ENCODE measurements around the gene AFF2.
"Not testable (repeated sequence)": the region's sequence is repeated elsewhere in the genome, so short reads cannot be mapped to it uniquely, and the experiment has no call there.

AFF2 gene

DNA sequence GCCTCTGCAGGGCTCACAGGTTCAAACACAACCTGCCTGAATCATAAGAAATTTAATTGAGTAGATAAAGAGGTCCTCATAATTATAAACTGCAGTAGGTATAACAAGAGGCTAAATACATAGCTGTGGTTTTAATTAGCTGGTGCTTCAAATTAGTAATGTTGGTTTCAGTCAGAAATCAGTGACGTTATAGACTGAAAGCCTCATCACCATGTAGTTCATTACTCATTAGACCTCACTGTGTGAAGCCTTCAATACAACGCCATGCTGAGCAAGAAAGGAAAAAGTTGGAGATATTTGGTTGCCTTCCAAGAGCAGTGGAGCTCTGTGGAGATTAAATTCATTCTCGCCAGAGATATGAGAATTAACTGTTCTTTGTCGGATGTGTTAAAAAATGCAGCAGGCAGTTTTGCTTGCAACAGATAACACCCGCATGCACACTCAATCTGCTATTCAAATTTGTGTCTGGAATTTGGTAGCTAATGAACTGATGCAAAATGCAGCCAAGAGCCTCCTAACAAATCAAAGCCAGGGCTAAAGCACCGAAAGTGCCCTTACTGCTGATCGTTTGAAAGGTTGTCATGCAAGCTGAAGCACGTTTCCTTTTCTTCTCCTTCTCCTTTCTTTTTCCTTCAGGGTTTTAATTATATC, 148.9 kb downstream of the AFF2 start:
- no peak for DNase-seq

DNA sequence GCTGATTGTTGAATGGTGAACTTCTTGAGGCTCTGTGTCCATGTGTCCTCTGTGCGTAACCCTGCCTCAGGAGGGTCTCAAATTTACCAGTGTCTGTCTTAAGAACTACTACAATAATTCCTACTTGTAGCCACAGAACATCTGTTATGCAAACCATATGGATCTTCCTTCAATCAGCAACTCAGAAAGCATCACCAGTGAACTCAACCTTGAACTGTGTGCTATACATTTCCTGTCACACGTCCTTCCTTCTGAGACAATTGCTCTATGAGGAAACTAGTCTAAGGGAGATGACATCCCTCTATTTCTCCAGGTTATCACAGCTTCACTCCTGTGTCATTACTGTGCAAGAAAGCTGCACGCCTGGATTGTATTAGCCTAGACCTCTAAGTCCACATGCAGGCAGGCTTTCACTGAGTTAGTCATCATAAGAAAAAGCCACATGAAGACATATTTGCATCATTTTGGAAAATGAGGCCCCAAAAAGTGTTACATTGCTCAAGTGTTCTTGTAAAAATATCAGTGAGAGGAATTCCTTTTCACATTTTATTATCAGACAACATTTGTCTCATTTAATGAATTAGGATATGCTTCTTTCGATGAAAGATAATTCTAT, 157.8 kb downstream of the AFF2 start:
- DNase-seq: no peak

DNA sequence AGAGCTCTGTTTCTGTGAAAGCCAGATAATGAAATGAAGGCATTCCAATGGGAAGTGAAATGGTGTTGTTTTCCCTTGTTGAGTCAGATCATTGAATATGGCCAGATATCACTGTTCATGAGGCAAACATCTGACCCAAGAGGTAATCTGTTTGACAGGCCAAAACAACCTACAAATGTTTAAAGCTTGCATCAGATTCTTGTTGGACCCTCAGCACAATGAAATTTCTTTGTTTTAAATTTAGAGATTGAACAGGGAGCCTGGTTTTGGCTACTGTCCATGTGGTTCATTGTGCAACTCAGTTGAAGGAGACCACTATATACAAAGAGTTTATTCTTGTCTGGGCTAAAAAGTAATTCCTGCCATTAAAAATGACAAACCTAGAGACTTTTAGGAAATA, 159.1 kb downstream of the AFF2 start:
- DNase-seq: no peak

DNA sequence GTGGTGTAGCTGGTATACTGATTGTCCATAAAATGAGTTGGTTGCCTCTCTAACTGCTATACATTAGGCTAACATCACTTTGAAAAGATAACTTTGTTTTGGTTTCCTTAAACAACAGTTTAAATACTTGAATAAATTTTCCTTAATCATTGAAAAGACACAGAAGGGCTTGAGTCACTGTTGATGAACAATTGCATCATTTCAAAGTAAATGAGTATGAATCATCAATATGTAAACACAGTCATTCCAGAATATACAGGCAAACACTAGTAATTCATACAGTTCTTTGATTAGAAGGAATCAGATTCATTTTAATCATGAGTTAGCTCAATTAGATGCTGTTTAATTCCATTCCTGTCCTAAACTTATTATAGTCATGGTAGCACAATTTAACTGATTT, 160.6 kb downstream of the AFF2 start:
- no peak for DNase-seq

DNA sequence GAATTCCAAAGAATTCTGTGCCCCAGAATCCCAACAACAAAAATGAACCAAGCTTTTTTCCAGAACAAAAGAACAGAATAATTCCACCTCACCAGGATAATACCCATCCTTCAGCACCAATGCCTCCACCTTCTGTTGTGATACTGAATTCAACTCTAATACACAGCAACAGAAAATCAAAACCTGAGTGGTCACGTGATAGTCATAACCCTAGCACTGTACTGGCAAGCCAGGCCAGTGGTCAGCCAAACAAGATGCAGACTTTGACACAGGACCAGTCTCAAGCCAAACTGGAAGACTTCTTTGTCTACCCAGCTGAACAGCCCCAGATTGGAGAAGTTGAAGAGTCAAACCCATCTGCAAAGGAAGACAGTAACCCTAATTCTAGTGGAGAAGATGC, 161.6 kb downstream of the AFF2 start:
- no peak for DNase-seq

DNA sequence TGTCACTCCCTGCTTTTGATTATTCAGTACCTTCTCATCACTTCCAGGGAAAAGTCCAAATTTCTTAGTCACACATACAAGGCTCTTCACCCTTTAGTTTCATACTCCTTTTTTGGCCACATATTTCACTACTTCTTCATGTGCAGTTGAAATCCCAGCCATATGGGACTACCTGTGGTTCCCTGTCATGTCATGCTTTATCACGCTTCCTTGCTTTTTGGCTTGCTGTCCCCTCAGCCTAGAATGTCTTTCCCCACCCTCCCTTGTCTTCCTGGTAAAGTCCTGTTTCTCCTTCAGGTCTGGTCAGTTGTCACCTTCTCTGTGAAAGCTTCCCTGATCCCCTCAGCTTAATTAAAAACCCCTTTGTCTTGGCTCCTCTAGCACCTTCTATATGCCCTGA, 163.8 kb downstream of the AFF2 start:
- no peak for DNase-seq

DNA sequence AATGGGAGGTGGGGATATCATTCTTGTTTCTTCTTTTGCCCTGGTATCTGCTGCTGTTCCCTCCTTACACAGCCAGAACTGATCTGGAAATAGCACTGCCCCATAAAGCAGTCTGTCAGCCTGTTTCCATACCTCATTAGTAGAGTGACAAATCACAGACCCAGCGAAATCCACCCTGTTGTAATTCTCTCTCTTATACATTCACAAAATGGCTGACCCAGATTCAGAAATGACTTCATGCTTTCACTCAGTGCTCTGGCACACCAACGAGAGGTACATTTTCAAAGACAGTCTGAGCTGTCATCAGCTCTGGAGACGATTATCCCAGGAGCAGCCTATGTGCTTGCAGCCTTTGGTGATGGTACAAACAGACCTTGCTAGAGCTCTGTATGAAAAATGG, 164.6 kb downstream of the AFF2 start:
- no peak for DNase-seq

DNA sequence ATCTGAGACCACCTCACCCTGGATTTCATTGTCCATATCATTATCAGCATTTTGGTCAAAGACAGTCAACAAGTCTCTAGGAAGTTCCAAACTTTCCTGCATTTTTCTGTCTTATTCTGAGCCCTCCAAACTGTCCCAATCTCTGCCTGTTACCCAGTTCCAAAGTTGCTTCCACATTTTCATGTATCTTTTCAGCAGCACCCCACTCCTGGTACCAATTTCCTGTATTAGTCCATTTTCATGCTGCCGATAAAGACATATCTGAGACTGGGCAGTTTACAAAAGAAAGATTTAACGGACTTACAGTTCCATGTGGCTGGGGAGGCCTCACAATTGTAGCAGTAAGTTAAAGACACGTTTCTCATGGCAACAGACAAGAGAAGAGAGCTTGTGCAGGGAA, 168.8 kb downstream of the AFF2 start:
- not testable (repeated sequence) for DNase-seq

DNA sequence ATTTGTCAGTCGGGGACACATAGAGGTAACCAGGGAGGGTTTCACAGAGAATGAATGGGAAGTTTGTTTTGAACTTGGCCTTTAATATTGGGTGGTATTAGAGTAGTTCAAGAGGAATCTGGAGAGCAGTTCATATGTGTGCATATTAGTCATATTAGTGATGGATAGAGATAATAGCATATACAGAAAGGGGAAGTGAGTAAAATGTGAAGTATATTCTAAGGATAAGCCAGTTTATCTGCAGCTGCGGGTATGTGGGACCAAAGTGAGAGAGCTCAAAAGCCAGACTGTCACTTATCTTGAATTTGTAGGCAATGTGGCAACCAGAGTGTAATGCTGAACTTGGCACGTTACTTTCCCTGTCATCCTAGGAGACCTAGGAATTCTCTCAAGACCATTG, 169.9 kb downstream of the AFF2 start:
- DNase-seq: no peak

DNA sequence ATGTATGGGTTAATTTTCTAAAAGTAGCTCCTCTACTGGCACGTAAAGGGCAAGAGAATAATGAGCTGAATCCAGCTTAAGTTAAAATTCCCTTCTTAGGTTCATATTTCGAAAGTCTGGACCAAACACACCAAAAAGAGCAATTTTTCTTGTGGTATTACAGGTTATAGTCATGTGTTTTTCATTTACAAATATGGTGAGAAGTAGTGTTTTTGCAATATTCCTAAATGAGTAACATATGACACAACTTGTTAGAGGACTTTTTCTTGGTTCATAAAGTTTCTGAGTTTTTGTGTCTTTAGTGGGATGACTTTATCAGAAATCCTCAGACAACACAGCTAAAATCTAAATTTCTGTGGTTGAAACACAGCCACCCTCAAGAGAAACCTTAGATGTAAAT, 172.1 kb downstream of the AFF2 start:
- no peak for DNase-seq

DNA sequence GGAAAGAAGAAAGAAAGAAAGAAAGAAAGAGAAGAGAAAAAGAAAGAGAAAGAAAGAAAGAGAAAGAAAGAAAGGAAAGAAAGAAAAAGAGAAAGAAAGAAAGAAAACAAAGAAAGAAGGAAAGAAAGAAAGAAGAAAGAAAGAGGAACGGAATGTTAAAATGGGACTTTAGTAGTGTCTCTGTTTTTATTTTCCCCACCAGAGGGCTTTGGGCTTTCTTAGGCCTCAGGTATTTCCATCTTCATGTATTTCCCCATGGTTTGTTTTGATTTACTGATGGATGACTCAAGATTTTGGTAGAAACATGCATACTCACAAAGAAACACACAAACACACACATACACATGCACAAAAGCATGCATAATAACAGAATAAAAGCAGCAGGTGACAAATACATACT, 181.2 kb downstream of the AFF2 start:
- no peak for DNase-seq

DNA sequence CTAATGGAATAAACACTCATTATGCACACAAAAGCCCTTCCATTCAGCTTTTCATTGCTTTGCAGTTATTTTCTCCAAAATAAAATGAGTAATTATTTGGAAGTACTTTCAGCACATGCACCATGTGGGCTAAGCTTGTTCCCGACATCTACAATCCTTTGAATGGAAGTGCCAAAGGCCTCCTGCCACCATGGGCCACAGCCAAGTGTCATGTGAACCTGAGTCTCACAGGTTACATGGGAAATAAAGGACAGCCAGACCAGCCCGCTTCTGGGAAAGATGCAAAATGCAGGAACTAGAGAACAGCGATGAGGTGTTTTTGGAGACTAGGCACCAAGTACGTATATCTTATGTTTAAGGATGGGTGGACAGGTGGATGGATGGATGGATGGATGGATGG, 181.8 kb downstream of the AFF2 start:
- no peak for DNase-seq

DNA sequence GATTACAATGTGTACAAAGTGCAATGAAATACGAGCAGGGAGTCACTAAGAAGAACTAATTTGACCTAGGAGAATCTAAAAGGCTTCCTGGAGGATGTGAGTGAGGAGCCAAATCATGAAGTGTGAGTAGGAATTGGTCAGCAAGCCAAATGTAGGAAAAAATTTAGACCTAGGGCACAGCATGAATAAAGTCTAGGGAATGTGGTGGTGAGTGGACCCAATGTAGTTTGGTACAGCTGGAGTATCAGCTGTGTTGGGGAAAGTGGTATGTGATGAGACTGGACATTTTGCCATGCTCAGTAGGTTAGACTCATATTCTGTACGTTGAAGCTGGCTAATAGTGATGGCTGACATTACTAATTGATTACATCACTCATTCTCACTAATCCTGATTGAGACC, 191.0 kb downstream of the AFF2 start:
- no peak for DNase-seq

DNA sequence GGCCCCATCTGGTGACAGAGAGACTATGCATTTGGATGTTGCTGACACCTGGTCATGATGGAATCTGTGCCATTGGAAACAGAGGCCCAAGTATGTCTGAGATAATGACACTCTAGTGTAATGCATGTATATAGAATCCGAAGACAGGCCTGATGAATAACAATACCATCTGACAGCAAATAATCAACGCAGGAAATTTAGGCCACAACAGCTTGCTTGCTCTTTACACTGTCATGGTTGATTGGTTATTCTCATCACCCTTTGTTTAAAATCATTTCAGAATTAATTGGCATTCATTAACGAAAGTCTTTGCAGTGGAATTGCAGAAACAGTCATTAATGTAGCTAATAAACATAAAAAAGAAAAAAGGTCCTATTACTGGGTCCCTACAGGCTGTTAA, 194.8 kb downstream of the AFF2 start:
- DNase-seq: no peak

DNA sequence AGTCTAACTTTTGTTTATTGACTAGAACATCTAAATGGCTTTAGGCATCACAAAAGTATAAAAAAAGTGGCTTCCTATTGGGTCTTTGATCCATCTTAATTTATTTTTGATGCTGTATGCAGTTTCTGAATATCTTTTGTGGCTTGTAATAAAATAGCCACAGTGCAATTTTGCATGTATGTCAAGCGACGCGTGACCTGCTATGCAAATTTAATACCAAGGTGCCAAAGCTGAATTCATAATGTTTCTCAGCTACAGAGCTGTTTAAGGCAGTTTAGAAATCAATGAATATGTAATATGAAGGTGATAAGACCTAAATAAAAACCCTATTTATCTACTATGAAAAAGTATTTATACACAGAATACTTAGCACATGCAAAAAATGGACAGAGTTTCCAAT, 197.8 kb downstream of the AFF2 start:
- no peak for DNase-seq

DNA sequence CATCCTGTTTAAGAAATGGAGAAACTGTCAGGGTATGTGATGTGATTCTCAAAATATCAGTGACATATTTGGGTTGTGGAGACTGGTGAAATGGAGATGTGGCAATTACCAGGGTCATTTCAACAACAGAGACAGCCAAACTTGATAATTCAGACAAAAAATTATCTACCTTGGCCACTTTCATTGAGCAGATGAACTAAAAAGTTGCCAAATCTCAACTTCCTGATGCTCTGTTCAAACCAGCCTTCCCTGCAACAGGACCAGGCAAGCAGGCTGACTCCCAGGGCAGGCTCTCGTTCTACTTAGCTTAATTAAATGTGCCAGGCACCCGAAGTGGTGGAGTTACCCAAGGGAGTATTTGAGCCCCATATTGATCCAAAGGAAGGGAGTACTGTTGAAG, 199.6 kb downstream of the AFF2 start:
- no peak for DNase-seq

DNA sequence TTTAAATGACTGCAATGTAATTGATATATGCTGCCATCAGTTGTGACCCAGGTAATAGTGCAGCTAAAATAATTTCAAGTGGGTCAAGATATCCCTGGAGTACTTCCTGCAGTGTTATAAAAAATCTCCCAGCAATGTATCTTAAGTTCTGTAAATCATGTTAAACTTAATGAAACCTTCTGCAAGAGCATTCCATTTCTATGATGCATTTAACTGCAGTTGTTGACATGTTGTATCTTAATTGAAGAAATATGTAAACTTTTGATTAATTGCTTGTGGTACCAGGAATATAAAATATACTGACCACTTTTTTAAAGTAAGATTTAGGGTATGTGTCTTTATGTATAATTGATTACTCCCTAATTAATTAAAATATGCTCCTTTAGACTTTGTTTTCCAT, 213.6 kb downstream of the AFF2 start:
- no peak for DNase-seq

DNA sequence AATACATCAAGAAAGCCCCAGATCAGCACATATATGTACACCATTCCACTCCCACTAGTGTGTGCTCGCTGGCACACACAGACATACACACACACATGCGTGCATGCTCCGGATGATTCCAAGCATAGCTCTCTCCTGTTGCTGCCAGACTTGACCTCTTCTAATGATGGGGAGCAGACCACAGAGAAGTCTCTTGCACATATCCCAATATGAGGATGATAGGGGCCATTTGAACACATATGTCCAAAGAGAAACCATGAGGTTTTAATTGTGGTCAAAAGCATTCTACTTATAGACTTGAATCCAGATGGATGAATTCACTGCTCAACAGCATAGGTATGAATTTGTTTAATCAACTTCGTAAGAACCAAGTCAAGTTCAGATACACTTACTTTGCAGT, 214.9 kb downstream of the AFF2 start:
- DNase-seq: no peak

DNA sequence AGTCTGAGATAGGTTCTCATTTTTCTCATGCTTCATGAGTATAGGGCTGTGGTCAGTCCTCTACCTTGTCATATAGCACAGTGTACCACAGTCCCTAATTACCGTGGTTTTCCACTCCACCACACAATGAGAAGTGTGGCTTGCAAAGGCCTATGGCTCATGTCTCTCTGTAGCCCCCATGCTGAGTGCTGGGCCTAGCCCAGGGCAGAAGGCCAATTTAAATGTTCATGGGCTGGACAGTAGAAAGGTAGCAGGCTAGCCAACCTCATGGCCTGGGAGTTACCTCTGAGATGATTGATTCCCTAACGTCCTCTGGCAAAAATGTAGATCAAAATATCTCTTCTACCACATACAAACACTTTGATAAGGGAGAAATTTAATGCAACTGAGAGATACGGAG, 222.5 kb downstream of the AFF2 start:
- DNase-seq: no peak

DNA sequence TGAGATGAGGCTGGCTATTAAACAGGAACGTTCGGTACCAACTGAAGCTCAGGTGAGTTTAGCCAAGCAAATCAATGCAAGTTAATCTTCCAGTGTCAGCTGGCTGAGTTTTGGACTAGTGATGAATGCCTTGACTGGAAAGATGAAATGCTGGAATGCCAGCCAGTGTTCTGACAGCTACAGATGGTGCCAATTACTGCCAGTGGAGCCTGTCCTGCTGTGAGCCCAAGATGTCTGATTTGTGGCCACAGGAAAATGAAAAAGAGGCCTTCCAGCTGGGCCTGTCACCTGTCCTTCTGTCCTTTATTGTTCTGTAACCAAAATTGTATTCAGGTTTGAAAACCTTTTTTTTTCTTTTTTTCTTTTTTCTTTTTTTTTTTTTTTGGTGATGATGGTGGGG, 223.1 kb downstream of the AFF2 start:
- no peak for DNase-seq

DNA sequence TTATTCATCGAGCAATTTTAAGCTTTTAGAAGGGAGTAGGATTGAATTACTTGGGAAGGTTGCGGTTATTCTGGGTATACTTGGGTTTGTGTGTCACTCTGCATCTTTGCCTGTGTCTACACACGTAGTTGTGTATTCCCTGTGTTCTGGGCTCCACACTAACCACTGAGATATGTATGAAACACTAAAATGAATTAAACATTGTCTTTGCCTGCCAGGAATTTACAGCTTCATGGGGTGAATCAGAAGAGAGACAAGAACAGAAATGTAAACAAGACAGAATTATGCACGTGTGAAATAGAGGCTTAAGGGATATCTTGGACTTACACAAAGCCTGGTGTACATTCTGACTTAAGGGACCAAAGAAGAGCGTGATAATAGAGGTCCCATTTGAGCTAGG, 228.5 kb downstream of the AFF2 start:
- DNase-seq: no peak

DNA sequence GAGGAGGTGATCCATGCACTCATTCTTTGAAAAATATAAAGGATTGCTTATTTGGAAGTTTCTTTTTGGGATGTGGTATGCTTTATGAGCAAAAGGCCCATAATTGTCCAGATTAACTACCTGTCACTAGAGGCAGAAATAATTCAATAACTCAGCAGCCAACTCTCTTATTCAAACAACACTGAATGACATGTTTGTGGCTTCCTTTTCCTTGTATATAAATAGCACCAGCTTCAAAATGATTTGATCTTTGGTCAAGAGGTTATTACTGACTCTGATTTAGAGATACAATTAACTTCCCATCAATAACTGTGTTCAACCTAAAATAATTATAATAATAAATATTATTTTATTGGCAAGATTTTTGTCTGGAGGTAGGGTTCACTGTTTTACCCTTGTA, 232.3 kb downstream of the AFF2 start:
- no peak for DNase-seq

DNA sequence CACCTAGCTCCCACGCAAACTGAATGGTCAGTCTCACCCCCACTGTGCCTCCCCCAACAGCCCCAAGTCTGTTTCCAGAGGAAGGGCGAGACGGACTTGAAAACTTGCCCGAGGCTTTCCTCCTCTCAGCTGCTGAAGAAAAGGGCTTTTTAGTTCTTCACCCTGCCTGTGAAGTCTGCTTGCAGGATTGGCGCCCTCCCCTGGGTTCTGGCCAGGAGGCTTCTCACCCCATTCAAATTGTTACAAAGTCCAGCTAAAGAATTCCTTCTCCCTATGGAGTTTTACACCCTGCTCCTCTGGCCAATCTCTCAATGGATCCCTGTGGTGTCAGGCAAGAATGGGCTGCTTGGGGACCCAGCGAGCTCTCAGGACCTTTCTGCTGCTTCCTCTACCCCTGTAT, 241.0 kb downstream of the AFF2 start:
- DNase-seq: no peak

DNA sequence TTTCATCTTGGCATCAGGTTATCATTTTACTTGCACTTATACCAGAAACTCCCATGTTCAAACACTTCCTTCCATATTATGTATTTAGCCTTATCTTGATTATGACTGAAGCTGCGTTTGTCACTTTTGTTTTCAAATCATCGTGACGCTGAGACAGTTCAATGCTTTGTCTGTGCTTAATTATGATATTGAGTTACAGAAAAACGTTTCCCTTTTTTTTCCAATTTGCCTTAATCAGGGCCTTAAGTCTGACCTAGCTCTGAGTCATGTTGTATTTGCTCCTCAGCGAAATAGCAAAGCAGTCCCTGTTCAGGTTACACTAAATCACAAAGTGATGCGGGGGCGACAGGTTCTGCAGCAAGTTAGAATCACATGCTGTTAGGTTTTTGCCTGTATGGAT, 254.7 kb downstream of the AFF2 start:
- DNase-seq: no peak

DNA sequence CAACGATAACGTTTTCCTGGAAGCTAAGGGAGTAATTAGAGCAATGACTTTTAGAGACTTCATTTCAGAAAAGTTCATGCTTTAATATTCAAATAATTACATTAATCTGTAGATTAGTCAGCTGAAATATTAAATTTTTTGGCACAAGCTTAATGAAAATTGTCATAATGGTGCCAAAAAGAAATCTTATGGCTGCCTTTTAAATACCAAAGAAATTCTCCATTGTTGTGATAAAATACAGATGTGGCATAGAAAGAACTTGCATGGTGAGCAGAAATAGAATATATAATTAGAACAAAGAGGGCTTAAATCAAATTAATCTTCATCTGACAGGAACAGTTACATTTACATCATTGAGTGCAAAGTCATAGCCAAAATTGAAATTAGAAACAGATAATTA, 263.5 kb downstream of the AFF2 start:
- DNase-seq: no peak

DNA sequence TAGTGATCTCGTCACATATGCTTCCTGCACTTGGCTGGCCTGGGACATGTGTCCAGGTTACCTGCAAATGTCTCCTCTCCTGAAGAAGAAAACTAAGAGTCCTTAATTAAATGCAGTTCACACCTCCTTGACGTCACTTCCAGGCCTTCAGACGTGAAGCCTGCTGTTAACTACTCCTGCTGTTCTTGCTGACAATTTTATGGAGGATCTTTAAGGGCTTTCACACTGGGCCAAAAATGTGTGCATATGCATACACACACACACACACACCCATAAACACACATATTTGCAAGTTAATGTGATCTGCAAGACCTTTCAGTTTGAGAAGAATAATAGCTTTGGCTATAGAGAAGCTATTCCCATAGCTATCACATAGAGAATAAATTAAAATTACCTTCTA, 267.9 kb downstream of the AFF2 start:
- no peak for DNase-seq

Data from NCI-H2081 treated with DMSO at 0.1 percent for 48 hours (cell line).